ENCODE data around the gene MTERF4. TPM values are rescaled to one million over a fixed set of nuclear protein-coding genes. Genes with fewer than 3 reads are reported as not detected.

The MTERF4 gene
- total RNA-seq, 1 donor from 2014 or later, result 63.5 TPM

DNA sequence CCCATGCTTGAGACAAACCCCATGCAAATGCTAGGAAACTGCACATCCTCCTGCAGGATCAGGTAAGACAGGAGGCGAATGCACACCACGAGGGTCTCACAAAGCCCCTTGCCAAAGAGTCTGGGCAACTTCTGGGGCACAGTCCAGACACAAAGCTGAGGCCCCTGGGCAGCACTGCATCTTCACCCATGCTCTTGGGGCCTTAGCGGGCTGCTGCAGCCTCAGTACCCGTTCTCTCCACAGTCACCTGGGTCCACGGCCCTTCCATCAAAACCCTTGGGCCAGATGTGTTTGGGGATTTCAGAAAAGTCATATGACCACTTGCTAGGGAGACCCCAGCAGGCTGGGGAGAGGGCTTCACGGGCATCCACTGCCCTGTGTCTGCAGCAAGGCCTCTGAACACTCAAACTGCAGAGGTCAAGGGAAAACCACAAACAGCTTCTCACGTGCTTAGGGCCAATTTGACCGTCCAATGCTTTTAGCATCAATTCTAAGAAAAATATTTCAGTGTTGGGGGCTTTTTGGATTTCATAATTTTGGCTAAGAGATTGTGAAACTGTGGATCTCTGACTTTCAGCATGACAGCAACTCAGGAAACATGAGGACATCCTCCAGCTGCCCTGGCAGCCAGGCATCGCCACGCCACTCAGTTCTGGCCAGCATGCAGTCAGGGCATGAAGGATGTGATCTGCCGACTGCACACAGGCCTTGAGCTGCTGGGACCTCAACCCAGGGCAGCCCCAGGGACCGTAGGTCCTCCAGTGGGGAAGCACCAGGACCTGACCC, 27.2 kb upstream of the MTERF4 start:
- Mint-ChIP-seq H3K4me1 (ENCODE audit: low read depth, unreplicated experiment) (no peaks in the 10 kb centered on the region), H3K27ac (ENCODE audit: unreplicated experiment) (no peak overlapping the region), H3K4me3 (ENCODE audit: unreplicated experiment) (no peak overlapping the region), H3K36me3 (ENCODE audit: unreplicated experiment) (no peaks in the 10 kb centered on the region), H3K9me3 (ENCODE audit: unreplicated experiment) (peaks cover 1% of the 10 kb centered on the region), H3K27me3 (ENCODE audit: unreplicated experiment) (peaks cover 4% of the 10 kb centered on the region)
- no peak for DNase-seq
- TF ChIP-seq CTCF (IDR thresholded peaks at IDR 0.05; ENCODE audit: partially characterized antibody, unreplicated experiment), result no peak

DNA sequence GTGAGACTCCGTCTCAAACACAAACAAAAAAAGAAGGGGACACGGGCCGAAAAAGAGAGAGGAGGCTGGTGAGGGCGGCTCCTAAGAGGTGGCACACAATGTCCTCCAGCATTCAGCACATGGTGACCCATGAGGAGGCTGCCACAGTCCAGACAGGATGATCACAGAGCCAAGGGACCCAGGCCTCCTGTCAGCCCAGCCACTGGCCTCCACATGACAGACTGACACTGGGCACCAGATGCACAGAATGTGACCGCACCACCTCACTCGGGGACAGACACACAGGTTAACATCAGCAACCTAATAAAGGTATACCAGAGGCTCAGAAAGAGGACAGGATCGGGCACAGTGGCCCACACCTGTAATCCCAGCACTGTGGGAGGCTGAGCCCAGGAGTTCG, 26.2 kb upstream of the MTERF4 start:
- no peak overlapping the region for H3K27ac Mint-ChIP-seq (ENCODE audit: unreplicated experiment)
- TF ChIP-seq CTCF (IDR thresholded peaks at IDR 0.05; ENCODE audit: partially characterized antibody, unreplicated experiment), result no peak
- H3K9me3 Mint-ChIP-seq (ENCODE audit: unreplicated experiment), result peaks cover 1% of the 10 kb centered on the region
- H3K36me3 Mint-ChIP-seq (ENCODE audit: unreplicated experiment), result no peaks in the 10 kb centered on the region
- no peak overlapping the region for H3K4me3 Mint-ChIP-seq (ENCODE audit: unreplicated experiment)
- peaks cover 3% of the 10 kb centered on the region for H3K4me1 Mint-ChIP-seq (ENCODE audit: low read depth, unreplicated experiment)
- H3K27me3 Mint-ChIP-seq (ENCODE audit: unreplicated experiment), result peaks cover 4% of the 10 kb centered on the region
- no peak for DNase-seq

DNA sequence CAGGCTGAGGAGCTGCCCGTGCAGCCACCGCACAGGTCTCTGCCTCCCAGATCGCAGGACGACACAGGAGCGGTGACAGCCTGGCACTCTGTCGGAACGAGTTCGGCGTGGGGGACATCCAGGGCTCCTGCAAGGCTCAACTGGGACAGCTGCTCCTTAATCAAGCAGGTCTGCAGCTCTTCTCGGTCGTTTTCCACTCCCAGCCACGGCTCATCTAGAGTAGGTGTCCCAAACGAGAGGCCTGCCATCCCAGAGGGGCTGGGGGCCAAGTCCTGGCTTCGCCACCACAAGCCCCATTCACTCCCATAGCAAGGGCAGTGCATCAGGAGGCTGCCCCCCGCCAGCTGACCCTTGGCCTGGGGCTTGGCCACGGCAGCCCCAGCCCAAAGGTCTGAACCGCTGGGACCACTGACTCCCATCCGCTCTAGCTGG, 24.7 kb upstream of the MTERF4 start:
- no peak for TF ChIP-seq CTCF (IDR thresholded peaks at IDR 0.05; ENCODE audit: partially characterized antibody, unreplicated experiment)
- H3K4me3 Mint-ChIP-seq (ENCODE audit: unreplicated experiment), result no peak overlapping the region

GRCh38 chr2:241126201-241126611, 24.1 kb upstream of the MTERF4 start:
- peaks cover 3% of the 10 kb centered on the region for H3K4me1 Mint-ChIP-seq (ENCODE audit: low read depth, unreplicated experiment)
- no peak for TF ChIP-seq CTCF (IDR thresholded peaks at IDR 0.05; ENCODE audit: partially characterized antibody, unreplicated experiment)
- no peak for DNase-seq
- no peak overlapping the region for H3K27ac Mint-ChIP-seq (ENCODE audit: unreplicated experiment)
- H3K27me3 Mint-ChIP-seq (ENCODE audit: unreplicated experiment), result peaks cover 4% of the 10 kb centered on the region
- peaks cover under 1% of the 10 kb centered on the region for H3K36me3 Mint-ChIP-seq (ENCODE audit: unreplicated experiment)
- H3K9me3 Mint-ChIP-seq (ENCODE audit: unreplicated experiment), result peaks cover 1% of the 10 kb centered on the region
- no peak overlapping the region for H3K4me3 Mint-ChIP-seq (ENCODE audit: unreplicated experiment)

More for the DNA sequence above, 24.7 kb upstream of the MTERF4 start:
- Mint-ChIP-seq H3K27ac (ENCODE audit: unreplicated experiment) (no peak overlapping the region), H3K4me1 (ENCODE audit: low read depth, unreplicated experiment) (peaks cover 3% of the 10 kb centered on the region), H3K27me3 (ENCODE audit: unreplicated experiment) (peaks cover 4% of the 10 kb centered on the region), H3K9me3 (ENCODE audit: unreplicated experiment) (peaks cover 1% of the 10 kb centered on the region), H3K36me3 (ENCODE audit: unreplicated experiment) (no peaks in the 10 kb centered on the region)
- no peak for DNase-seq

DNA sequence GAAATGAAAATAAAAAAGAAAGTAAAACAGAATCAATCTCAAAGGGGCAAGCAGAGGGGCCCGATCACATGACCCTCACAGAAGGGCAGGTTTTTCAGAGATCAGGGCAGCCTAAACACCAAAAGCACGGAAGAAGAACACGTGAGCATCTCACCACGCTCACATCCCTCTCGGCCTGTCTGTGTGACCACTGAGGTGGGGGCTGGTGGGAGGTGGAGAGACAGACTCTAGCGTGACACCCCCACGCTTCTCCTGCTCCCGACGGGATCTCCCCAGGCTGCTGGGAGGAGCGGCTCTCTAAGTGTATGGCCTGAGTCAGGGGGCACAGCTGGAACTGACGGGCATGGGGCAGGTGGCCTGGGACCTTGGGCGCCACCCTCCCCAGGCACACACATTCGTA, 23.5 kb upstream of the MTERF4 start:
- Mint-ChIP-seq H3K4me1 (ENCODE audit: low read depth, unreplicated experiment) (peaks cover 3% of the 10 kb centered on the region), H3K36me3 (ENCODE audit: unreplicated experiment) (peaks cover 5% of the 10 kb centered on the region), H3K27ac (ENCODE audit: unreplicated experiment) (no peak overlapping the region), H3K9me3 (ENCODE audit: unreplicated experiment) (peaks cover 1% of the 10 kb centered on the region), H3K4me3 (ENCODE audit: unreplicated experiment) (no peak overlapping the region), H3K27me3 (ENCODE audit: unreplicated experiment) (peaks cover 4% of the 10 kb centered on the region)
- no peak for DNase-seq
- TF ChIP-seq CTCF (IDR thresholded peaks at IDR 0.05; ENCODE audit: partially characterized antibody, unreplicated experiment), result no peak
